GM12891 (cell line): ENCODE measurements around the gene LRRN4CL.

ENCODE experiments used
- POLR2A ChIP-seq: IDR thresholded peaks from 2 replicates; pipeline ENCODE4 v1.6.1; 2011; ENCODE audit warnings: low read depth, low read length, control low read depth
- POLR2AphosphoS5 ChIP-seq: IDR thresholded peaks from 2 replicates; pipeline ENCODE4 v1.6.1; 2011; ENCODE audit warnings: low read depth, low read length, control low read depth
- SPI1 ChIP-seq: IDR thresholded peaks from 2 replicates; pipeline ENCODE4 v1.6.1; 2011; ENCODE audit warnings: low read depth, low read length, control low read depth

DNA sequence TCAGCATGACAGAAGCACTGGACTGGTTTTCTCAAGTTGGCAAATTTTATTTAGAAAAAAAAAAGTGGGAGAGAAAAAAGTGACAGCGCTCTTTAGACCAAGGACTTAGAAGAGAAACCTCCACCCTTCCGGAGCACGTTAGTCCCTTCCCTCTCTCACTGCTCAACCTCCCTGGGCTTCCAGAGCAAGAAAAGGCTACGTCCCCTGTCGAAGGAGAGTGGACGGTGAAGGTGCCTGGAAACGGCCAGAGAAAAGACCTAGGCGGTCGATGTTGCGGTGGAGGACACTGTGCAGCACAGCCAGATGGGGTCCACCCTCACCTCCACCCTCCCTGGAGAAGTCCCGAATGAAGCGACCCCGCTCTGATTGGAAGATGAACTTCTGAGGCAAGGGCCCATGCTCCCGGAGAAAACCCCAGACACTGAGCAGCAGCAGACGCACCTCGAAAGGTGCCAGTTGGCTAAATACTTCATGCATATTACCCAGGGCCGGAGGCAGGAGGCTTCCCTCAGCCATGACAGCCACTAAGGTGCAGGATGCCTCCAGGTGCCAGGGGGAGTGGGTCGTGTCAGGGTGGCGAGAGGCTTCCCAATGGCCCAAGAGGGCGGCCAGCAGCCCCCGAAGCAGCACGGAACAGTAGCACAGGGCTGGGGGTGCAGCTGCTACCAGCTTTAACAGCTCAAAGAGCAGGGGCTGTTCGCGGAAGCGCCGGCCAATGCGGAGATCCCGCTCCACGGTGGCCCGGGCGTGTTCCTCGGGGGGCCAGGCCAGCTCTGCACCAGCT, 42.3 kb downstream of the LRRN4CL start:
- no peak for TF ChIP-seq SPI1
- TF ChIP-seq POLR2A, result no peak
- TF ChIP-seq POLR2AphosphoS5, result no peak
